GM12891 (cell line): ENCODE measurements around the gene MX2.

Experiments
- PAX5 ChIP-seq: IDR thresholded peaks from 2 replicates; pipeline ENCODE4 v1.6.1; 2011; ENCODE audit warnings: low read length, moderate library complexity, mild to moderate bottlenecking; ENCODE audit not compliant: insufficient read depth, severe bottlenecking
- POLR2A ChIP-seq: IDR thresholded peaks from 2 replicates; pipeline ENCODE4 v1.6.1; 2011; ENCODE audit warnings: low read depth, low read length, control low read depth
- POLR2AphosphoS5 ChIP-seq: IDR thresholded peaks from 2 replicates; pipeline ENCODE4 v1.6.1; 2011; ENCODE audit warnings: low read depth, low read length, control low read depth

DNA sequence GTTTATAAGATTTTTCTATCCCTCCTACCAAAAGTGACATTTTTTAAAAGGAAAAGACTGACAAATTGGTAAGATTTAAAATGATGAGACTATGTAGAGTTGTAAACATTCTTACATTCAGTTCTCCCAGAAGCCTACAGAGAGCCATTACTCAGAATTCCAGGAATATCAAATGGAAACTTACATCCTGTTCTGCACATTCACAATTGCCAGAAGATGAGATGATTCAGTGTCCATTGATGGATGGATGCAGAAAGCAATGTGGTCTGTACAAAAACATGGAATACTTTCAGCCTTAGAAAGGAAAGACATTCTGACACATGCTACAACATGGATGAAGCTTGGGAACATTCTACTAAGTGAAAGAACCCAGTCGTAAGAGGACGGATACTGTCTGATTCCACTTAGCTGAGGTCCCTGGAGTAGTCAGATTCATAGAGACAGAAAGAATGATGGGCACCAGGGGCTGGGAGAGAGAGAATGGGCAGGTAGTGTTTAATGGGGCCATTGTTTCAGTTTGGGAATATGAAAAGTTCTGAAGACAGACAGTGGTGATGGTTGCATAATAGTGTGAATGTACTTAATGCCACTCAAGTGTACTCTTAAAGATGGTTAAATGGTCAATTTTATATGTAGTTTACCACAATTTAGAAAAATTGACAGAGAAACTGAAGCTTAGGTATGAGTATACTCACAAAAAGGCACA is 80.8 kb downstream of the MX2 start:
- TF ChIP-seq POLR2A (peak; percentile 61; the same call in 1 of the 2 replicates), POLR2AphosphoS5 (peak; percentile 17; the same call in 1 of the 2 replicates), PAX5 (no peak)
